ENCODE results near the gene ACSF3.

Gene ACSF3

GRCh38 chr16:89197633-89198416 is 104.2 kb downstream of the ACSF3 start (continued):
- no peak for TF ChIP-seq MZF1 (tag by site-specific recombination; IDR thresholded peaks at IDR 0.05; ENCODE audit: borderline replicate concordance)

DNA sequence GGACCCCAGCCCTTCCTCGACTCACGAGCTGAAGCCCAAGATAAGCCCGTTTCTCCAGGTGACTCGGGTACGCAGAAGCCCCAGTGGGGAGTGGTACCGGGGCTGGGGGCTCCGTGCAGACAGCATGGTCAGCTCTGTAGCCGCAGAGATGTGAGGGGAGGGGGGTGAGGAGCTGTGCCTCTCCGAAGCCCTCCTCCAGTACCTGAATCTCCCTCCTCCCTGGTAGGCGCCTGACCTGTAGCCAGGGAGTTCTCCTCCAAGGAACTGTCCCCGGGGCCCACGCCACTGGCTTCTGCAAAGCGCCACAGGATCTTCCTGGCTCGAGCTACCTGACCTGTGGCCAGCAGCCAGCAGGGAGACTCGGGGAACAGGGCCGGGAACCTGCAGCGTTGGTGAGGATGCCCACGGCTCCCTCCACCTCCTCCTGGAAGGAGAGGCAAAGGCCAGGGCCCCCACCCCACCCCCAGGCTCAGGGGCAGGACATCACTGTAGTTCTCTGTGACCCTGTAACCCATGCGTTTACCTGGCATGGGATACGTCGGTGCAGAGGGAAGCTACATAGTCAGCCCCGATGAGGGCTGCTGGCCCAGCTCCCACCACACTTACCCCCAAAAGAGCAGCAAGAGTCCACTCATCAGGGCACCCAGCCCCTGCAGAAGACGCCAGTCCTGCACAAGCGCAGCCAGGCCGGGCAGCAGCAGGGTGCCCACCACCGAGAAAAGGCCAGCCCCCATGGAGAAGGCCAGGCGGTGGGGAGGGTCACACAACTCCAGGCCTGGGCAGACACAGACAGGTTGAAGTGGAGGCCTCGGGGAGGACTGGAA is 105.0 kb downstream of the ACSF3 start:
- POLR2A ChIA-PET, result interaction anchor here (0.6 to 0.9 kb wide), 2 partner anchors 297 to 341 kb away, joined by 3 to 5 read pairs; no protein-coding TSS in a partner anchor

DNA sequence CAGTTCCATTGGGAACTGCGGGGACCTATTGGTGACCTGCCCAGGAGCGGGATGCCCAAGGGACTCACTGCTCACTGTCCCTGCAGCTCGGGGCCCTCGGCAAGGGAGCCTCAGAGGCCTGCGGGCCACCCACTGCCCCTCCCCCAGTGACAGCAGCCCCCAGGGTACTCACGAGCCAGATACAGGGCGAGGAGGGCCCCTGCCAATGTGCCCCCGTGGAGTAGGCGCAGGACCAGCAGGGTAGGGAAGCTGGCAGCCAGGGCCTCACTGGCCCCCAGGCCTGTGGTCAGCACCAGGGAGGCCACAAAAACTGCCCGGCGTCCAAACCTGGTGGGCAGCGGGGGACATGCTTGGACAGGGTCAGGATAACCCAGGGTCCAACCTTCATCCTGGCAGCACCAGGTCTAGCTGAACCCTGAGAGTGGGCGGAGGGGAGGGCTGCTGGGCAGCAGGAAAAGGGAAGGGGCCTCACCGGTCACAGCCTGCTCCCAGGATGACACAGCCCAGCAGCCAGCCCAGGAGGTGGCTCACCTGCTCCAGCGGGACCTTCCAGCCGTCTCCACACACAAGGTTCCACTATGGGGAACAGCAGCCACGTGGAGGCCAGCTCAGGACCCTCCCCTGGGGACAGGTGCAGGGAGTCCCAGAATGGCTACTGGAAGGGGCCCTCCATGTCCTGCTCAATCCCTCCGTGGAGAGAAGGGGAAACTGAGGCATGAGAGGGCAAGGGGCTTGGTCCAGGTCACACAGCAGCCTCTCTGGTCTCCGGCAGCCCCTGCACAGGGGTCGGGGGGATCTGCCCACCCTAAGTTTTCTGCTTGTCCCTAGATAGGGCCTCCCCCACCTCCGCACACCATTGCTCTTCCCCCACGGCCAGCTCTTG is 105.8 kb downstream of the ACSF3 start:
- Histone ChIP-seq H3K36me3 (ENCODE audit: control insufficient read depth in 2 of 2, insufficient read depth in 1 of 2, low read length in 2 of 2) (no peaks in the 10 kb centered on the region), H3K4me1 (ENCODE audit: control insufficient read depth, insufficient read depth, low read length) (no peaks in the 10 kb centered on the region), H3K27ac (ENCODE audit: extremely low read depth, low read depth, low read length) (no peak overlapping the region), H3K4me3 (ENCODE audit: low read depth, low read length) (no peak overlapping the region), H3K9me3 (ENCODE audit: control insufficient read depth, insufficient read depth, low read depth, low read length) (no peaks in the 10 kb centered on the region)
- POLR2A ChIA-PET, result no interaction called here
- TF ChIP-seq, protein P1, sequence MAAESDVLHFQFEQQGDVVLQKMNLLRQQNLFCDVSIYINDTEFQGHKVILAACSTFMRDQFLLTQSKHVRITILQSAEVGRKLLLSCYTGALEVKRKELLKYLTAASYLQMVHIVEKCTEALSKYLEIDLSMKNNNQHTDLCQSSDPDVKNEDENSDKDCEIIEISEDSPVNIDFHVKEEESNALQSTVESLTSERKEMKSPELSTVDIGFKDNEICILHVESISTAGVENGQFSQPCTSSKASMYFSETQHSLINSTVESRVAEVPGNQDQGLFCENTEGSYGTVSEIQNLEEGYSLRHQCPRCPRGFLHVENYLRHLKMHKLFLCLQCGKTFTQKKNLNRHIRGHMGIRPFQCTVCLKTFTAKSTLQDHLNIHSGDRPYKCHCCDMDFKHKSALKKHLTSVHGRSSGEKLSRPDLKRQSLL (tag by site-specific recombination; IDR thresholded peaks at IDR 0.05), result no peak
- no peak for TF ChIP-seq ZNF10 (tag by site-specific recombination; IDR thresholded peaks at IDR 0.05)
- no peak for TF ChIP-seq FEZF1 (tag by site-specific recombination; IDR thresholded peaks at IDR 0.05)
- no peak for TF ChIP-seq ZNF132 (tag by site-specific recombination; IDR thresholded peaks at IDR 0.05; ENCODE audit: borderline replicate concordance)
- peak; percentile 64 for TF ChIP-seq PRDM10 (tag by site-specific recombination; IDR thresholded peaks at IDR 0.05)
- TF ChIP-seq, protein P2, sequence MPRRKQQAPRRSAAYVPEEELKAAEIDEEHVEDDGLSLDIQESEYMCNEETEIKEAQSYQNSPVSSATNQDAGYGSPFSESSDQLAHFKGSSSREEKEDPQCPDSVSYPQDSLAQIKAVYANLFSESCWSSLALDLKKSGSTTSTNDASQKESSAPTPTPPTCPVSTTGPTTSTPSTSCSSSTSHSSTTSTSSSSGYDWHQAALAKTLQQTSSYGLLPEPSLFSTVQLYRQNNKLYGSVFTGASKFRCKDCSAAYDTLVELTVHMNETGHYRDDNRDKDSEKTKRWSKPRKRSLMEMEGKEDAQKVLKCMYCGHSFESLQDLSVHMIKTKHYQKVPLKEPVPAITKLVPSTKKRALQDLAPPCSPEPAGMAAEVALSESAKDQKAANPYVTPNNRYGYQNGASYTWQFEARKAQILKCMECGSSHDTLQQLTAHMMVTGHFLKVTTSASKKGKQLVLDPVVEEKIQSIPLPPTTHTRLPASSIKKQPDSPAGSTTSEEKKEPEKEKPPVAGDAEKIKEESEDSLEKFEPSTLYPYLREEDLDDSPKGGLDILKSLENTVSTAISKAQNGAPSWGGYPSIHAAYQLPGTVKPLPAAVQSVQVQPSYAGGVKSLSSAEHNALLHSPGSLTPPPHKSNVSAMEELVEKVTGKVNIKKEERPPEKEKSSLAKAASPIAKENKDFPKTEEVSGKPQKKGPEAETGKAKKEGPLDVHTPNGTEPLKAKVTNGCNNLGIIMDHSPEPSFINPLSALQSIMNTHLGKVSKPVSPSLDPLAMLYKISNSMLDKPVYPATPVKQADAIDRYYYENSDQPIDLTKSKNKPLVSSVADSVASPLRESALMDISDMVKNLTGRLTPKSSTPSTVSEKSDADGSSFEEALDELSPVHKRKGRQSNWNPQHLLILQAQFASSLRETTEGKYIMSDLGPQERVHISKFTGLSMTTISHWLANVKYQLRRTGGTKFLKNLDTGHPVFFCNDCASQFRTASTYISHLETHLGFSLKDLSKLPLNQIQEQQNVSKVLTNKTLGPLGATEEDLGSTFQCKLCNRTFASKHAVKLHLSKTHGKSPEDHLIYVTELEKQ (tag by site-specific recombination; IDR thresholded peaks at IDR 0.05; ENCODE audit: borderline replicate concordance), result no peak
- CTCF ChIA-PET, result no interaction called here

More for the DNA sequence above, 105.0 kb downstream of the ACSF3 start:
- no peaks in the 10 kb centered on the region for H3K9me3 ChIP-seq (ENCODE audit: control insufficient read depth, insufficient read depth, low read depth, low read length)
- TF ChIP-seq ZNF677 (tag by site-specific recombination; IDR thresholded peaks at IDR 0.05) (no peak), SCRT1 (tag by site-specific recombination; IDR thresholded peaks at IDR 0.05; ENCODE audit: borderline replicate concordance) (no peak), ZNF555 (tag by site-specific recombination; conservative IDR thresholded peaks at IDR 0.05) (no peak), ZNF416 (tag by site-specific recombination; IDR thresholded peaks at IDR 0.05) (no peak), ZNF792 (tag by site-specific recombination; IDR thresholded peaks at IDR 0.05) (no peak)
- H3K4me3 ChIP-seq (ENCODE audit: low read depth, low read length), result no peak overlapping the region
- no peaks in the 10 kb centered on the region for H3K36me3 ChIP-seq (ENCODE audit: control insufficient read depth in 2 of 2, insufficient read depth in 1 of 2, low read length in 2 of 2)
- CTCF ChIA-PET, result interaction anchor here (0.6 kb wide), 1 partner anchor 490 kb away, joined by 3 read pairs; no protein-coding TSS in a partner anchor
- H3K4me1 ChIP-seq (ENCODE audit: control insufficient read depth, insufficient read depth, low read length), result no peaks in the 10 kb centered on the region
- no peak overlapping the region for H3K27ac ChIP-seq (ENCODE audit: extremely low read depth, low read depth, low read length)
